Retinal pigment epithelial cell (primary cell): ENCODE results near the gene ABCA9.

Source experiments
- DNase-seq: peaks from one replicate; pipeline ENCODE4 v3.0.0-alpha.2; 2010; ENCODE audit warnings: low read depth
- H3K4me3 ChIP-seq: 2 replicates; pipeline ENCODE4 v1.5.1; 2011; ENCODE audit warnings: mild to moderate bottlenecking, low read length, control low read depth, moderate library complexity
- CTCF ChIP-seq: conservative IDR thresholded peaks from 2 replicates; pipeline ENCODE4 v1.5.1; 2011; ENCODE audit warnings: low read depth, low read length, control low read depth, inconsistent platforms

ABCA9 gene

GRCh38 chr17:69093279-69093789 lies 32.6 kb upstream of the ABCA9 start:
- no peak for TF ChIP-seq CTCF
- no peak for DNase-seq
- no peak overlapping the region for H3K4me3 ChIP-seq

- no peak for DNase-seq
- no peak for TF ChIP-seq CTCF
- H3K4me3 ChIP-seq = no peak overlapping the region
Measured at GRCh38 chr17:69090365-69090764, 29.6 kb upstream of the ABCA9 start.

GRCh38 chr17:69088643-69089200 lies 28.0 kb upstream of the ABCA9 start:
- H3K4me3 ChIP-seq = no peak overlapping the region
- TF ChIP-seq CTCF = no peak
- DNase-seq = no peak

- no peak overlapping the region for H3K4me3 ChIP-seq
- peak; percentile 11 for DNase-seq
- no peak for TF ChIP-seq CTCF
Measured at GRCh38 chr17:69086641-69087040, 25.9 kb upstream of the ABCA9 start.

GRCh38 chr17:69084911-69085310 lies 24.2 kb upstream of the ABCA9 start:
- no peak for DNase-seq
- no peak overlapping the region for H3K4me3 ChIP-seq
- peak; percentile 51 for TF ChIP-seq CTCF

GRCh38 chr17:69082696-69083095 lies 22.0 kb upstream of the ABCA9 start:
- no peak for DNase-seq
- no peak for TF ChIP-seq CTCF
- no peak overlapping the region for H3K4me3 ChIP-seq

- H3K4me3 ChIP-seq = no peak overlapping the region
- DNase-seq = no peak
Measured at GRCh38 chr17:69078864-69079263, 18.1 kb upstream of the ABCA9 start.

More at GRCh38 chr17:69078864-69079263, 18.1 kb upstream of the ABCA9 start:
- TF ChIP-seq CTCF = no peak
